ENCODE measurements around the gene CRACR2A.
A peak's percentile ranks its signal among the peaks of the same experiment; 100 is the strongest.

The CRACR2A gene

DNA sequence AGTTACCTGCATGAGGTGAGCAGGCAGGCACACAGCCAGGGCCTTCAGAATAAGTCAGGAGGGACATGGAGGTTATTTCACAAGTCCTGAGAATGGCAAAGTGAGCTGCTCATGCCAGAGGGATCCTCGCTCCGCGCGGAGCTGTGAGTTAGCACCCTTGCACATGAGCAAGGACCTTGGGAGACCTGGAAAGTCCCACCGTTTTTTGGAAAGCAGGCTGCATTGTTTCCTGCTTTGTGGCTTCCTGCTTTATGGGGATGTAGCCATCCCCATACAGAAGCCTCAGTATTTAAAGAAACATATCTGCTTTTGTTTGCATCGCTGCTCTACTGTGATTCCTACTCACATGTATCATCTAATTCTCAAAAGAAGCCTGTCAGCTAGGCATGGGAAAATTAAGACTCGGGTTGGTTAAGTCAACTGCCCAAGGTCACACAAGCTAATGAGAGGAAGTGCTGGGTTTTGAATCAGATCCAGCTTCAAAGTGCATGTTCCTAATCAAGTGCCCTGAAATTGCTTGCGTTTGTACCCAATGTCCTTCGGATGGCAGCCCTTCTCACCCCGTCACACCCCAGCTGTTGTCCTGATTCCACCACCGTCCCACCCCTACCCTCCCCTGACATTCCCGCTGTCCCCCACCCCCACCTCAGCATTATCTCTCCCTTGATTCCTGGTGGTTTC is 106.2 kb downstream of the CRACR2A start:
- H3K27ac Mint-ChIP-seq = no peak overlapping the region
- peaks cover 7% of the 10 kb centered on the region for H3K27me3 Mint-ChIP-seq (ENCODE audit: low read depth)
- TF ChIP-seq, protein P1, sequence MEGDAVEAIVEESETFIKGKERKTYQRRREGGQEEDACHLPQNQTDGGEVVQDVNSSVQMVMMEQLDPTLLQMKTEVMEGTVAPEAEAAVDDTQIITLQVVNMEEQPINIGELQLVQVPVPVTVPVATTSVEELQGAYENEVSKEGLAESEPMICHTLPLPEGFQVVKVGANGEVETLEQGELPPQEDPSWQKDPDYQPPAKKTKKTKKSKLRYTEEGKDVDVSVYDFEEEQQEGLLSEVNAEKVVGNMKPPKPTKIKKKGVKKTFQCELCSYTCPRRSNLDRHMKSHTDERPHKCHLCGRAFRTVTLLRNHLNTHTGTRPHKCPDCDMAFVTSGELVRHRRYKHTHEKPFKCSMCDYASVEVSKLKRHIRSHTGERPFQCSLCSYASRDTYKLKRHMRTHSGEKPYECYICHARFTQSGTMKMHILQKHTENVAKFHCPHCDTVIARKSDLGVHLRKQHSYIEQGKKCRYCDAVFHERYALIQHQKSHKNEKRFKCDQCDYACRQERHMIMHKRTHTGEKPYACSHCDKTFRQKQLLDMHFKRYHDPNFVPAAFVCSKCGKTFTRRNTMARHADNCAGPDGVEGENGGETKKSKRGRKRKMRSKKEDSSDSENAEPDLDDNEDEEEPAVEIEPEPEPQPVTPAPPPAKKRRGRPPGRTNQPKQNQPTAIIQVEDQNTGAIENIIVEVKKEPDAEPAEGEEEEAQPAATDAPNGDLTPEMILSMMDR (IDR thresholded peaks at IDR 0.05; ENCODE audit: unreplicated experiment in 3 of 3) = no peak
- H3K36me3 Mint-ChIP-seq (ENCODE audit: low read depth) = no peaks in the 10 kb centered on the region
- H3K4me1 Mint-ChIP-seq = peaks cover 4% of the 10 kb centered on the region
- no peak overlapping the region for H3K4me3 Mint-ChIP-seq
- no peaks in the 10 kb centered on the region for H3K9me3 Mint-ChIP-seq

DNA sequence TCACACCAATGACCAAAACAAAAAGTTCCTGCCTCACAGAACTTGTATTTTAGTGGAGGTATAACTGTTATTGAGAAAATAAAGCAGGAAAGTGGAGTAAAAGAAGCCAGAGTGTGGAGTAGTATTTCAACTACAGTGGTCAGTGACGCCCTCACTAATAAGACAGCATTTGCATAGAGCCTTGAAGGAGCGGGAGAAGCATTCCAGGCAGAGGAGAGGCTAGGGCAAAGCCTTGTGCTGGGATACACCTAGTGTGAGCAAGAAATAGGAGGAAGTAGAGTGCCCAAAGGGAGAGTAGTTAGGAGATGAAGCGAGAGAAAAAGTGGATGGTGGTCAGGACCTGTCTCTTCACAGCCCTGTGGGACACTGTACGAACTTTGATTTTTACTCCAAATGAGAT is 107.8 kb downstream of the CRACR2A start:
- no peaks in the 10 kb centered on the region for H3K9me3 Mint-ChIP-seq
- H3K27ac Mint-ChIP-seq = no peak overlapping the region
- H3K36me3 Mint-ChIP-seq (ENCODE audit: low read depth) = no peaks in the 10 kb centered on the region
- TF ChIP-seq, protein P1 (IDR thresholded peaks at IDR 0.05; ENCODE audit: unreplicated experiment in 3 of 3) = no peak
- peaks cover 4% of the 10 kb centered on the region for H3K27me3 Mint-ChIP-seq (ENCODE audit: low read depth)
- H3K4me1 Mint-ChIP-seq = no peaks in the 10 kb centered on the region
- no peak overlapping the region for H3K4me3 Mint-ChIP-seq

DNA sequence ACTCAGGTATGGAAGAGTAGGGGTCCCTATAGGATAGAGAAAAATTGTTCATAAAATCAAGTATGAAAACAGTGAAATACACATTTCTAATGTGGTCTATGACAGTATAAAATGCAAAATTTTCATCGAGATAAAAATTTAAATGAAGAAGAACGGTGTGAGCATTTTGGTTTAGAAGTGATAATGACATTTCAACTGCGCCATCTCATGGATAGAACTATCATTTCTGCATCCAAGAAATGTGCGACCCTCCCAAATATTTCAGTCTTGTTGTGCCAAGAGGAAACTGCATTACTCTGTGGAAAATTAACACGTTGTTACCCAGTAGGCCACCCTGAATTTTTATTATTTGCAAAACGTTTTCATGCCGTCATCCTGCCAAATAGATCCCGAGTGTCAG is 108.8 kb downstream of the CRACR2A start:
- Mint-ChIP-seq H3K4me1 (no peaks in the 10 kb centered on the region), H3K4me3 (no peak overlapping the region), H3K9me3 (no peaks in the 10 kb centered on the region), H3K27ac (no peak overlapping the region), H3K27me3 (ENCODE audit: low read depth) (peaks cover 4% of the 10 kb centered on the region), H3K36me3 (ENCODE audit: low read depth) (no peaks in the 10 kb centered on the region)
- TF ChIP-seq, protein P1 (IDR thresholded peaks at IDR 0.05; ENCODE audit: unreplicated experiment in 3 of 3) = peak in 1 of 3 experiments; percentile 16

DNA sequence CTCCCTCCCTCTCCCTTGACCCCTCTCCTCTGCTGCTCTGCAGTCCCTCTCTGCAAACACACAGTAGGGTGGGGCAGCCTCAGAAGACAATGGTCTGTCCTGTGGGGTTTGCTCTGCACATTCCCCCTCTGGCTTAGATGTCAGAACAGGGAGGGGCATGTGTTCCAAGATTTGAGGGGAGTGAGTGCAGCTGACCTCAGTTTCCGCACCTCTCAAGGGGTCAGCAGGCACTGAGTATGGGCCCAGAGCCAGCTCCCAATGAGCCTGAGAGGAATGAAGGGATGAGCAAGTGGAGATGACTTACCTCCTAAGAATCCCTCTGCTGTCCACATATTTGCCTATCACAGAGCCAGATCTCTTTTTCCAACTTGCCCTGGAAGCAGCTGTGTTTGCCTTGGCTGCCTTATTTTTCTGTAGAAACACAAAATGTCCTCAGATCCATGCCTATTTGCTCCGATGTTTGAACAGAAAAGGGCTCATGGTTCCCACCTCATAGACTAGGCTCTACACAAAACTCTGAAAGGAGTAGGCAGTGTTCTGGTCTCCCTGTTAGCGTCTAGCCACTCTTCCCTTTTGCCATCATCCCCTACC is 111.4 kb downstream of the CRACR2A start:
- Mint-ChIP-seq H3K36me3 (ENCODE audit: low read depth) (no peaks in the 10 kb centered on the region), H3K9me3 (no peaks in the 10 kb centered on the region), H3K27me3 (ENCODE audit: low read depth) (peaks cover 6% of the 10 kb centered on the region), H3K27ac (no peak overlapping the region), H3K4me1 (no peaks in the 10 kb centered on the region), H3K4me3 (no peak overlapping the region)
- TF ChIP-seq, protein P1 (IDR thresholded peaks at IDR 0.05; ENCODE audit: unreplicated experiment in 3 of 3) = no peak

DNA sequence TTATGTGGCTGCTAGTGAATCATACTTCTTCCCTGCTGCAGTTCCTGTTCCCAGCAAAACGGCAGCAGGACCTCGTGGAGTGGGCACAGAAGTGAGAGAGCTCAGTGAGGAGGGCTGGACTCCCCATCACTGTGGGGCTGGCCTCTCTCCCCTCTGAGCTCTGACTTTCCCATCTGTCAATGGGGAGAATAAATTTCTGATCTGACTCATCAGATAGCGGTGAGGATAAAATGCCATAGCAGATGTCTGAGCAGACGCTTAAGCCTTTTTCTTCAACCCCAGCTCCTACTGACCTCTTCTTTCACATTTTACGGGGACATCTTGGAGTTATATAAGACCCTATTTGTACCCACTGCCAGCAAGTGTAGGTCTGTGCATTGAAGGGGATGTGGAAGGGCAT is 116.6 kb downstream of the CRACR2A start:
- TF ChIP-seq, protein P1 (IDR thresholded peaks at IDR 0.05; ENCODE audit: unreplicated experiment in 3 of 3) = no peak
- peaks cover 18% of the 10 kb centered on the region for H3K27me3 Mint-ChIP-seq (ENCODE audit: low read depth)
- no peak overlapping the region for H3K27ac Mint-ChIP-seq
- no peaks in the 10 kb centered on the region for H3K9me3 Mint-ChIP-seq
- H3K4me3 Mint-ChIP-seq = no peak overlapping the region
- no peaks in the 10 kb centered on the region for H3K36me3 Mint-ChIP-seq (ENCODE audit: low read depth)
- H3K4me1 Mint-ChIP-seq = no peaks in the 10 kb centered on the region

DNA sequence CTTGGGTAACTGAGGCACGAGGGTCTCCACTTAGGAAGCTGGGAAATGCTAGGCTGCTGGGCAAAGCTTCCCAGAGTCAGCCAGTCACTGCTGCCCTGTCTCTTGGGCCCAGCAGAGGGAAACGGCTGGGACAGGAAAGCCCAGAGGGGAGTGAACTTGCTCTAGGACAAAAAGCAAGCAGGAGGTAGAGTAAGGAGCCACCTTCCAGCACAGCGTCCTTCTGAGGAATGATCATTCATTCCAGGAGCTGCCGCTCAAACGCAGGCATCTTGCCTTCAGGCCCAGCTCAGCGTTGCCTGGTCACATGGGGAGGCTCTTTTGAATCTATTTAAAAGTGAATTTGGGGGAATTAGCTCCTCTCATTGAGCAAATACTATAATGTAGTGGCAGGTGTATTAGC is 118.6 kb downstream of the CRACR2A start:
- H3K4me1 Mint-ChIP-seq = no peaks in the 10 kb centered on the region
- H3K4me3 Mint-ChIP-seq = no peak overlapping the region
- H3K27me3 Mint-ChIP-seq (ENCODE audit: low read depth) = peaks cover 30% of the 10 kb centered on the region
- no peaks in the 10 kb centered on the region for H3K9me3 Mint-ChIP-seq
- H3K36me3 Mint-ChIP-seq (ENCODE audit: low read depth) = no peaks in the 10 kb centered on the region
- TF ChIP-seq, protein P1 (IDR thresholded peaks at IDR 0.05; ENCODE audit: unreplicated experiment in 3 of 3) = no peak
- no peak overlapping the region for H3K27ac Mint-ChIP-seq
